Prostate gland (tissue), 2 donors: ENCODE measurements around the gene MLX.
"Not testable (repeated sequence)": the region's sequence is repeated elsewhere in the genome, so short reads cannot be mapped to it uniquely, and the experiment has no call there.

Source experiments
- POLR2A ChIP-seq: fragments of 450-650 bp; IDR thresholded peaks from one replicate; pipeline ENCODE4 v1.6.1; 2016; ENCODE audit warnings: antibody characterized with exemption, mild to moderate bottlenecking
- TF ChIP-seq, protein P1 (sequence below), 4 experiments: fragments of 200-600 bp in 2 of 4; fragments of 450-650 bp in 2 of 4; sonication (generic) in 2 of 4; IDR thresholded peaks; 1 replicate in 3 of 4; 2 replicates in 1 of 4; pipeline ENCODE4 v1.5.1; 2016 to 2019; ENCODE audit warnings: antibody characterized with exemption in 4 of 4, mild to moderate bottlenecking in 2 of 4, moderate library complexity in 2 of 4

- TF ChIP-seq, protein P1, sequence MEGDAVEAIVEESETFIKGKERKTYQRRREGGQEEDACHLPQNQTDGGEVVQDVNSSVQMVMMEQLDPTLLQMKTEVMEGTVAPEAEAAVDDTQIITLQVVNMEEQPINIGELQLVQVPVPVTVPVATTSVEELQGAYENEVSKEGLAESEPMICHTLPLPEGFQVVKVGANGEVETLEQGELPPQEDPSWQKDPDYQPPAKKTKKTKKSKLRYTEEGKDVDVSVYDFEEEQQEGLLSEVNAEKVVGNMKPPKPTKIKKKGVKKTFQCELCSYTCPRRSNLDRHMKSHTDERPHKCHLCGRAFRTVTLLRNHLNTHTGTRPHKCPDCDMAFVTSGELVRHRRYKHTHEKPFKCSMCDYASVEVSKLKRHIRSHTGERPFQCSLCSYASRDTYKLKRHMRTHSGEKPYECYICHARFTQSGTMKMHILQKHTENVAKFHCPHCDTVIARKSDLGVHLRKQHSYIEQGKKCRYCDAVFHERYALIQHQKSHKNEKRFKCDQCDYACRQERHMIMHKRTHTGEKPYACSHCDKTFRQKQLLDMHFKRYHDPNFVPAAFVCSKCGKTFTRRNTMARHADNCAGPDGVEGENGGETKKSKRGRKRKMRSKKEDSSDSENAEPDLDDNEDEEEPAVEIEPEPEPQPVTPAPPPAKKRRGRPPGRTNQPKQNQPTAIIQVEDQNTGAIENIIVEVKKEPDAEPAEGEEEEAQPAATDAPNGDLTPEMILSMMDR (IDR thresholded peaks at IDR 0.05), result not testable (repeated sequence)
- TF ChIP-seq POLR2A, result not testable (repeated sequence)
These were observed 14.2 kb upstream of the MLX start, which contains the start of gene HSD17B1 for GRCh38 chr17:42552736-42553135.
